GM12801 (cell line): ENCODE data around the gene PODXL.

ENCODE experiments used
- CTCF ChIP-seq: IDR thresholded peaks from one replicate; pipeline ENCODE4 v1.5.1; 2011; ENCODE audit warnings: control low read depth; ENCODE audit not compliant: insufficient read length; ENCODE audit errors: extremely low read depth

The PODXL gene

GRCh38 chr7:131600085-131600881, 43.9 kb upstream of the PODXL start:
- TF ChIP-seq CTCF = no peak

DNA sequence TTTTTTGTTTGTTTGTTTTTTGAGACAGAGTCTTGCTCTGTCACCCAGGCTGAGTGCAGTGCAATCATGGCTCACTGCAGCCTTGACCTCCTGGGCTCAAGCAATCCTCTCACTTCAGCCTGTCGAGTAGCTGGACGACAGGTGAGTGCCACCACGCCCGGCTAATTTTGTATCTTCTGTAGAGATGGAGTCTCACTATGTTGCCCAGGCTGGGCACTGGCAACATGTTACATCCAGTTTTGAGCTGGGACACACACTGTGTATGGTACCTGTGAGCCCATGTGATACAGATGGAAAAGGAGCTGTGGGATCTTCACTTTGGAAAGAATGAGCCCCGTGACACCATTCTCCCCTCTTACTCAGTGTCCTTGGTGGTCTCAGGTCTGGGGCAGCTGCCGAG, 40.4 kb upstream of the PODXL start:
- TF ChIP-seq CTCF = no peak

DNA sequence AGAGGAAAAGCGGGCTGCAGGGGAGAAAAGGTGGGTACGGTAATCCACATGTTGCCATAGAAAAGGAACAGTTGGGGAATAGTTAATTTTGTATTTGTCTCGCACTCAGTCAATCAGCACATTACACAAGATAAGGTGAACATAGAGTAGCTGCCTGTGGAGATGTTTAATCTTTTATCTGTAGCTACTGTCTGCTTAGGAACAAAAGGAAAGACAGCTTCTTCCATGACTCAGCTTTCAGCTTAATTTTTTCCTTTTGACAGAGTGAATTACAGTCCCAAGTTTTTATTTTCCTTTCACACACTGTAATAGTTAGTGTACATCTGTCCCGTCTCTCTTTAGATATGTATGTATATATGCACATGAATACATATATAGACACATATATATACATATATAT, 39.3 kb upstream of the PODXL start:
- TF ChIP-seq CTCF = no peak

GRCh38 chr7:131591687-131592319, 35.4 kb upstream of the PODXL start:
- no peak for TF ChIP-seq CTCF

GRCh38 chr7:131587315-131587923, 31.0 kb upstream of the PODXL start:
- no peak for TF ChIP-seq CTCF

DNA sequence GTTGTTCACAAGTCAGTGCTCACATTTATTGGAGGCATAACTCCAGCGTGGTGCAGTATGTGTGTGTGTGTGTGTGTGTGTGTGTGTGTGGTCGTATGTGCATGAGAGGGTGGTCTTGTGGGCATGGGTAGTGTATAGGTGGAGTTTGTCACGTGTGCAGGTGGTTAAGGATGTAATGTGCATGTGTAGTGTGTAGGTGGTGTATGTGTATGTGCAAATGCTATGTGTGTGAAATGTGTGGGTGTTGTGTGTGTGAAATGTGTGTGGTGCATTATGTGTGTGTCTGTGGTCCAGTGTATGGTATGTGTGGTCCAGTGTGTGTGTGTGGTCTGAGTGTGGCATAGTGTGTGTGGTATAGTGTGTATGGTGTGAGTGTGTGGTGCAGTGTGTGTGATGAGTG, 30.3 kb upstream of the PODXL start:
- TF ChIP-seq CTCF = no peak

DNA sequence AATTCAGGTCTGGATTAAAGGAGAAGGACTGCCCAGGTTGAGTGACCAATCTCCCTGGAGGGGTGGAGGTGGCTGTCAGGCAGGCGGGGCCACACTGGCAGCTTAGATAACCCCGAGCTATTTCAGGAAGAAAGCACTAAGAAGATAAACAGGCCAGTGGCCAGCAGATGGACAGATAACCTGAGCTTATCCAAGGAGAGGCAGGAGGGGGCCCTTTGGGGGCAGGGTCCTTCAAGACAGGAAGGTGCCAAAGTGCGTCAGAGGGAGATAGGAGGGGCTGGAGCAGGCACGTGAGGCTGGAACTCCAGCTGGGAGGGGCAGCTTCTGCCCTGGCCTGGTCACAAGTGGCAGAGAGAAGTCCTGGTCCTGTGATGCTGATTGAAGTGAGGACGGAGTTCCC, 29.8 kb upstream of the PODXL start:
- TF ChIP-seq CTCF = no peak
